Measurements from ENCODE around the gene SFRP2. TPM values are rescaled to one million over a fixed set of nuclear protein-coding genes. Genes with fewer than 3 reads are reported as not detected.

SFRP2 gene
- total RNA-seq, 4 donors from 2014 or later: 1.4 to 6.9 (median 4.2) TPM

- TF ChIP-seq CTCF (IDR thresholded peaks at IDR 0.05) (no peak), POLR2A (IDR thresholded peaks at IDR 0.05) (no peak)
- H3K4me3 ChIP-seq (ENCODE audit: low read depth, poor library complexity, severe bottlenecking): no peak overlapping the region
- intact Hi-C loops (cut with DNase I; ENCODE audit: low total_unique reads): no loop called here
- DNase-seq (ENCODE audit: low spot score in 2 of 2): no peak
- WGBS, 2 donors: 91 to 95% methylated on average over 18 to 30 of the region's 30 CpGs
Observed at GRCh38 chr4:153806073-153806472, 17.2 kb upstream of the SFRP2 start.

GRCh38 chr4:153804722-153805121, 15.8 kb upstream of the SFRP2 start:
- WGBS, 2 donors: 36 to 38% methylated on average over 3 of the region's 3 CpGs
- intact Hi-C loops (cut with DNase I; ENCODE audit: low total_unique reads): no loop called here
- TF ChIP-seq POLR2A (IDR thresholded peaks at IDR 0.05) (no peak), CTCF (IDR thresholded peaks at IDR 0.05) (no peak)
- DNase-seq (ENCODE audit: low spot score in 2 of 2): no peak
- H3K4me3 ChIP-seq (ENCODE audit: low read depth, poor library complexity, severe bottlenecking): no peak overlapping the region

- WGBS, 2 donors: 21 to 24% methylated on average over 2 of the region's 2 CpGs
- H3K4me3 ChIP-seq (ENCODE audit: low read depth, poor library complexity, severe bottlenecking): no peak overlapping the region
- intact Hi-C loops (cut with DNase I; ENCODE audit: low total_unique reads): no loop called here
- DNase-seq (ENCODE audit: low spot score in 2 of 2): peak in 1 of 2 donors; percentile 86
- TF ChIP-seq CTCF (IDR thresholded peaks at IDR 0.05): no peak
- no peak for TF ChIP-seq POLR2A (IDR thresholded peaks at IDR 0.05)
Observed at GRCh38 chr4:153799694-153800074, 10.8 kb upstream of the SFRP2 start.

- WGBS, 2 donors: 29 to 50% methylated on average over 3 of the region's 3 CpGs
- no peak overlapping the region for H3K4me3 ChIP-seq (ENCODE audit: low read depth, poor library complexity, severe bottlenecking)
- intact Hi-C loops (cut with DNase I; ENCODE audit: low total_unique reads): no loop called here
- TF ChIP-seq CTCF (IDR thresholded peaks at IDR 0.05) (no peak), POLR2A (IDR thresholded peaks at IDR 0.05) (no peak)
- DNase-seq (ENCODE audit: low spot score in 2 of 2): no peak
Observed at GRCh38 chr4:153798901-153799693, 10.2 kb upstream of the SFRP2 start.

GRCh38 chr4:153798420-153798819, 9.5 kb upstream of the SFRP2 start:
- intact Hi-C loops (cut with DNase I; ENCODE audit: low total_unique reads): no loop called here
- DNase-seq (ENCODE audit: low spot score in 2 of 2): no peak
- TF ChIP-seq POLR2A (IDR thresholded peaks at IDR 0.05) (no peak), CTCF (IDR thresholded peaks at IDR 0.05) (no peak)
- no peak overlapping the region for H3K4me3 ChIP-seq (ENCODE audit: low read depth, poor library complexity, severe bottlenecking)
- 46 to 55% methylated on average over 3 of the region's 3 CpGs for WGBS, 2 donors

- 68 to 78% methylated on average over 5 of the region's 5 CpGs for WGBS, 2 donors
- H3K4me3 ChIP-seq (ENCODE audit: low read depth, poor library complexity, severe bottlenecking): no peak overlapping the region
- TF ChIP-seq CTCF (IDR thresholded peaks at IDR 0.05) (no peak), POLR2A (IDR thresholded peaks at IDR 0.05) (no peak)
- intact Hi-C loops (cut with DNase I; ENCODE audit: low total_unique reads): no loop called here
- DNase-seq (ENCODE audit: low spot score in 2 of 2): no peak
Observed at GRCh38 chr4:153794006-153794405, 5.1 kb upstream of the SFRP2 start.
